ENCODE data around the gene TSC22D1. TPM values are rescaled to one million over a fixed set of nuclear protein-coding genes. Genes with fewer than 3 reads are reported as not detected.

The TSC22D1 gene
- total and polyA plus RNA-seq, 2 experiments from 2014 or later = 173 to 195 TPM

DNA sequence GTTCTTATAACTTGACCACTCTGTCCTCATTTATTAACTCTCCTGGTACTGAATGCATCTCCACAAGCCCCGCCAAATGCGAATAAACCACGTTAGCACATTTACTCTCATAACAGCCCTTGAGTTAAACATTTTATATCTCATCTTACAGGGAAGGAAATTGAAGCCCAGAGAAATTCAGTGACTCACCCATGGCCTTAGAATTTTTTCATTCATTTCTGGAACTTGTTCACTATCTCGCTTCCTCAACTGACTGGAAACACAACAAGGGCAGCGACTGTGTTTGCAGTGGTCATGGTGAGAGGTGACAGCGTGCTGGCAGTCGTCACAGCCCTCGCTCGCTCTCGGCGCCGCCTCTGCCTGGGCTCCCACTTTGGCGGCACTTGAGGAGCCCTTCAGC lies 163.0 kb downstream of the TSC22D1 start:
- no peak overlapping the region for H3K4me2 ChIP-seq
- no peaks in the 10 kb centered on the region for H3K79me2 ChIP-seq
- TF ChIP-seq EZH2 (IDR thresholded peaks at IDR 0.05; ENCODE audit: borderline replicate concordance) (no peak), EZH2phosphoT487 (IDR thresholded peaks at IDR 0.05; ENCODE audit: low read depth, severe bottlenecking, unreplicated experiment) (no peak)
- TF ChIP-seq, protein P1, sequence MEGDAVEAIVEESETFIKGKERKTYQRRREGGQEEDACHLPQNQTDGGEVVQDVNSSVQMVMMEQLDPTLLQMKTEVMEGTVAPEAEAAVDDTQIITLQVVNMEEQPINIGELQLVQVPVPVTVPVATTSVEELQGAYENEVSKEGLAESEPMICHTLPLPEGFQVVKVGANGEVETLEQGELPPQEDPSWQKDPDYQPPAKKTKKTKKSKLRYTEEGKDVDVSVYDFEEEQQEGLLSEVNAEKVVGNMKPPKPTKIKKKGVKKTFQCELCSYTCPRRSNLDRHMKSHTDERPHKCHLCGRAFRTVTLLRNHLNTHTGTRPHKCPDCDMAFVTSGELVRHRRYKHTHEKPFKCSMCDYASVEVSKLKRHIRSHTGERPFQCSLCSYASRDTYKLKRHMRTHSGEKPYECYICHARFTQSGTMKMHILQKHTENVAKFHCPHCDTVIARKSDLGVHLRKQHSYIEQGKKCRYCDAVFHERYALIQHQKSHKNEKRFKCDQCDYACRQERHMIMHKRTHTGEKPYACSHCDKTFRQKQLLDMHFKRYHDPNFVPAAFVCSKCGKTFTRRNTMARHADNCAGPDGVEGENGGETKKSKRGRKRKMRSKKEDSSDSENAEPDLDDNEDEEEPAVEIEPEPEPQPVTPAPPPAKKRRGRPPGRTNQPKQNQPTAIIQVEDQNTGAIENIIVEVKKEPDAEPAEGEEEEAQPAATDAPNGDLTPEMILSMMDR (IDR thresholded peaks at IDR 0.05; ENCODE audit: poor library complexity) = no peak
- H3K9me3 ChIP-seq (ENCODE audit: low read depth) = no peaks in the 10 kb centered on the region
- H4K20me1 ChIP-seq (ENCODE audit: insufficient read depth, poor library complexity, severe bottlenecking) = no peaks in the 10 kb centered on the region
- DNase-seq (ENCODE audit: low spot score) = no peak
- no peak overlapping the region for H3K4me3 ChIP-seq
- no peaks in the 10 kb centered on the region for H3K27me3 ChIP-seq
- no peak overlapping the region for H3K27ac ChIP-seq
- no peaks in the 10 kb centered on the region for H3K4me1 ChIP-seq (ENCODE audit: insufficient read depth)
- no peaks in the 10 kb centered on the region for H3K9me2 ChIP-seq (replicated peaks; ENCODE audit: insufficient read depth)
- 90% methylated on average over 13 of the region's 13 CpGs for WGBS (ENCODE audit: low lambda C conversion rate, missing lambda C conversion rate)
- H3K36me3 ChIP-seq (replicated peaks; ENCODE audit: insufficient read depth, low read depth) = no peaks in the 10 kb centered on the region
- H2AFZ ChIP-seq = no peak overlapping the region

DNA sequence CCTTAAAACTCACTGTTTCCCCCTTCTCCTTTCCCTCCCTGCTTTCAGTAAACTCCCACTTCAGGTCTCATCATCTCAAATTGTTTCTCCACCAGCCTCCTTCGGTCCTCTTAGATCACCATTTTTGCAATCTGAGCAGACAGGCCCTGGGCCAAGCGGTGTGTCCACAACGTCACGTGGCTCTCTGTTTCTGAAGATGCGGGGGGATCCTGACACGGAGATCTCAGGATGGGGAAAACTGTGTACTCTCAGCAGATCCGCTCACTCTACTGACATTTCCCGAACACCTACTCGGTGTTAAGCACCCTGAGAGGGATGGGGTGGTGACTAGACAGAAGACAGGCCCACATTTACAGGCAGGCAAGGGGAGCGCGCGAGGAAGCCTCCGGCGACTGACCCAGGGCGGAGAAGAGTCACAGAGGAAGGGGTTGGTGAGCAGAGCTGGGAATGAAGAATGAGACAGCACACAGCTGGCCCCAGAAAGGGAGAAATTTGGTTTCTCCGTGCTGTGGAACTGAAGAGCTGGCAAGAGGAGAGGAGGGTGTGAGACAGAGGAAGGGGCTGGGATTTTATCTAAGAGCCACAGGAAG lies 163.7 kb downstream of the TSC22D1 start:
- H4K20me1 ChIP-seq (ENCODE audit: insufficient read depth, poor library complexity, severe bottlenecking) = no peaks in the 10 kb centered on the region
- no peaks in the 10 kb centered on the region for H3K36me3 ChIP-seq (replicated peaks; ENCODE audit: insufficient read depth, low read depth)
- DNase-seq (ENCODE audit: low spot score) = no peak
- TF ChIP-seq EZH2 (IDR thresholded peaks at IDR 0.05; ENCODE audit: borderline replicate concordance) (no peak), EZH2phosphoT487 (IDR thresholded peaks at IDR 0.05; ENCODE audit: low read depth, severe bottlenecking, unreplicated experiment) (no peak)
- TF ChIP-seq, protein P1 (IDR thresholded peaks at IDR 0.05; ENCODE audit: poor library complexity) = no peak
- H2AFZ ChIP-seq = no peak overlapping the region
- H3K4me2 ChIP-seq = no peak overlapping the region
- no peak overlapping the region for H3K4me3 ChIP-seq
- H3K9me2 ChIP-seq (replicated peaks; ENCODE audit: insufficient read depth) = no peaks in the 10 kb centered on the region
- H3K9me3 ChIP-seq (ENCODE audit: low read depth) = no peaks in the 10 kb centered on the region
- no peaks in the 10 kb centered on the region for H3K27me3 ChIP-seq
- H3K27ac ChIP-seq = no peak overlapping the region
- 70% methylated on average over 16 of the region's 16 CpGs for WGBS (ENCODE audit: low lambda C conversion rate, missing lambda C conversion rate)
- no peaks in the 10 kb centered on the region for H3K4me1 ChIP-seq (ENCODE audit: insufficient read depth)
- no peaks in the 10 kb centered on the region for H3K79me2 ChIP-seq

DNA sequence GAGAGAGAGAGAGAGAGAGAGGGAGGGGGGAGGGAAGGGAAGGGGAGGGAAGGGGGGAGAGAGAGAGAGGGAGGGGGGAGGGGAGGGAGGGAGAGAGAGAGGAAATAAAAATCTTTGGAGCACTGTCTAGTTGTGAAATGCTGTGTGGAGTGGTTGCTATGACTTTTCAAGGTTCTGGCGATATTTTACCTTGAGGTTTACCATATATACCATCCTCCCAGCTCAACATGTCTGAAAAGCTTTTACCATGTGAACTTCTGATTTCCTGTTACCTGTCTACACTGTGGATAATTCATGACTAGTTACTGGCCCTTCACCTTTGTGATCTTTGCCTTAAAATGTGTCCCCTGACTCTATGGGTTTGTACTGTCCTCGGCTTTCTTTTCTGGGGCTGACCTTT lies 164.3 kb downstream of the TSC22D1 start:
- Histone ChIP-seq H2AFZ (no peak overlapping the region), H3K9me3 (ENCODE audit: low read depth) (no peaks in the 10 kb centered on the region)
- WGBS (ENCODE audit: low lambda C conversion rate, missing lambda C conversion rate) = 83% methylated on average over 2 of the region's 2 CpGs

More for the DNA sequence above, 164.3 kb downstream of the TSC22D1 start:
- Histone ChIP-seq H3K27ac (no peak overlapping the region), H3K79me2 (no peaks in the 10 kb centered on the region), H3K9me2 (replicated peaks; ENCODE audit: insufficient read depth) (no peaks in the 10 kb centered on the region), H3K4me3 (no peak overlapping the region), H3K27me3 (no peaks in the 10 kb centered on the region), H3K4me1 (ENCODE audit: insufficient read depth) (no peaks in the 10 kb centered on the region), H3K36me3 (replicated peaks; ENCODE audit: insufficient read depth, low read depth) (no peaks in the 10 kb centered on the region), H3K4me2 (no peak overlapping the region), H4K20me1 (ENCODE audit: insufficient read depth, poor library complexity, severe bottlenecking) (no peaks in the 10 kb centered on the region)
- TF ChIP-seq EZH2phosphoT487 (IDR thresholded peaks at IDR 0.05; ENCODE audit: low read depth, severe bottlenecking, unreplicated experiment) (no peak), EZH2 (IDR thresholded peaks at IDR 0.05; ENCODE audit: borderline replicate concordance) (no peak)
- TF ChIP-seq, protein P1 (IDR thresholded peaks at IDR 0.05; ENCODE audit: poor library complexity) = no peak
- no peak for DNase-seq (ENCODE audit: low spot score)

Data from hepatocyte (in vitro differentiated cells).